GM18873 (cell line): ENCODE data around the gene KIAA1217.

ENCODE experiments used
- ATAC-seq: cut with Tn5 transposase; IDR thresholded peaks from one replicate; pipeline ENCODE4 v1.9.1; 2021; ENCODE audit warnings: mild to moderate bottlenecking, moderate library complexity, moderate number of reproducible peaks; ENCODE audit not compliant: unreplicated experiment, low FRiP score

KIAA1217 gene

DNA sequence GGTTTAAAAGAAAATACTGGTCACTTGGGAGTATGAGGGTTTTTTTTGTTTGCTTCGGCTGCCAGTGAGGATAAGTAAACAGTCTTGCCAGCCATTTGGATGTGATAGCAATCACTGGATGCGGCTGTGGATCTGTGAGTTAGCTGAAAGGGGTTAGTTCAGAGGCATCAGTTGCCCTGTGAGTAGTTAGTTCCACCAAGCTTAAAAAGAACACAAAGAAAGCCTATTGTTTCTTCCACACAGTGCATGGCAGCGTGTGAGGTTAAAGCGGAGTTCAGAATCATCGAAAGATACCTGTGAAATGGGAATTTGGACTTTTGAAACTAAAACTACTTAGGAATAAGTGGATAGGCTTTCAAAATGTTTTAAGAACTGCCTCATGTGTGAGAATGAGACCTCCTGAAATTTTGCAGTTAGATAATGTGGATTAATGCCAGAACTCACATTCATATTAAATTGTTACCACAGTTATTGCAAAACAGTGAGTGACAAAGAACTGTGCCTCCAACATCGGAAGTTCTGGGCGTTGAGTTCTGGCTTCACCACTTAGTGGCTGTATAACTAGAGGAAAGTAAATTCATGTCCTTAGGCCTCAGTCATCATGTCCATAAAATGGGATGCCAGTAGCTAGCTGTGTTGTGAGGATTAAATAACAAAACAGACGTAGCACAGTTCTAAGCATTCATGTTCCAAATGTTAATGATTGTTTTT is 31.3 kb downstream of the KIAA1217 start:
- no peak for ATAC-seq

DNA sequence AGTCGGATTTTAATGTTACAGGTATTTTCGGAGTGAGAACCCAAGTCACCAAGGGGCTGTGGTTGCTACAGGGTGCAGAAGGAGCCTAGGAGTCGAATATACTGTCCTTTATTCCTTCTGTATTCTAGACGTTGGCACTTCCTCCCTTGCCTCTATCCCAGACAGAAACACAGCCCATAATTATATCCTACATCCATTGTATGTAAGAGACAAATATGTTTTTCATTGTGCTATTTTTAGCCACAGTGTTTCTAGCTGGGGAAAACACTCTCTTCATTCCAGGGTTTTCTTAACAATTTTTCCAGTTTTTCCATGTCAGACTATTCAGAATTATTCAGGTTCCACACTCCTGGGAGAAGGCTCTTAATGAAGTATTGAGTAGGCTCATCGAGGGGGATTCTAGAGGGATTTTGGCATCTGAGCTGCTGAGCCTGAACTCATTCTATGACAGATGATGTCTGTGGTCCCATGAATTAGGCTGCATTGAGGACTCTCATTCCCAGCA is 32.6 kb downstream of the KIAA1217 start:
- ATAC-seq: no peak

DNA sequence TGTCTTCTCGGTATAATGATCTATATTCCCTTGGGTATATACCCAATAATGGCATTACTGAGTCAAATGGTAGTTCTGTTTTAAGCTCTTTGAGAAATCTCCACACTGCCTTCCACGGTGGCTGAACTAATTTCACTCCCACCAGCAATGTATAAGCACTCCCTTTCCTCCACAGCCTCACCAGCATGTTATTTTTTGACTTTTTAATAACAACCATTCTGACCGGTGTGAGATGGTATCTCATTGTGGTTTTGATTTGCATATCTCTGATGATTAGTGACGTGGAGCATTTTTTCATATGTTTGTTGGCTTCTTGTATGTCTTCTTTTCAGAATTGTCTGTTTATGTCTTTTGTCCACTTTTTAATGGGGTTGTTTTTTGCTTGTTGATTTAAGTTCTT is 33.6 kb downstream of the KIAA1217 start:
- ATAC-seq: no peak

- ATAC-seq: no peak
Observed at GRCh38 chr10:24246365-24246764, 37.4 kb downstream of the KIAA1217 start.

DNA sequence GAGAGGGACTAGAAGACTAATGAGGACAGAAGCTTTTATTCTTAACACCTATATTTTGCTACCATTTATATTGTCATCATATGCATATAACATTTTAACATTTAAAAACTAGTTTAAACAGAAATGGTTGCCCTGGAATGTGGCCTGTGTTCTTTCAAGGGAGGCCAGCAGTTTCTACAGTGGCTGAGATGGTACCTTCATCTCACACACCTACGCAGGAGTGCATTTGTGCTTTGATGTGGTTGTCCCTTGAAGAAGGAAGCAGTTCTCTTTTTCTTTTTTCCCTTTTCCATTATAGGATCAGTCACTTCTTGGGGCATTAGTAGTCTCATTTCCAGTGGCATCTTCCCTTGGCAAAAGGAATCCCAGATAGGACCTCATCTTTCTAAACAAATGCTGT is 38.9 kb downstream of the KIAA1217 start:
- no peak for ATAC-seq

- no peak for ATAC-seq
Observed at GRCh38 chr10:24249829-24250415, 41.0 kb downstream of the KIAA1217 start.

GRCh38 chr10:24251547-24251946 is 42.6 kb downstream of the KIAA1217 start:
- no peak for ATAC-seq

GRCh38 chr10:24254180-24254579 is 45.2 kb downstream of the KIAA1217 start:
- no peak for ATAC-seq

GRCh38 chr10:24255115-24255880 is 46.4 kb downstream of the KIAA1217 start:
- no peak for ATAC-seq

DNA sequence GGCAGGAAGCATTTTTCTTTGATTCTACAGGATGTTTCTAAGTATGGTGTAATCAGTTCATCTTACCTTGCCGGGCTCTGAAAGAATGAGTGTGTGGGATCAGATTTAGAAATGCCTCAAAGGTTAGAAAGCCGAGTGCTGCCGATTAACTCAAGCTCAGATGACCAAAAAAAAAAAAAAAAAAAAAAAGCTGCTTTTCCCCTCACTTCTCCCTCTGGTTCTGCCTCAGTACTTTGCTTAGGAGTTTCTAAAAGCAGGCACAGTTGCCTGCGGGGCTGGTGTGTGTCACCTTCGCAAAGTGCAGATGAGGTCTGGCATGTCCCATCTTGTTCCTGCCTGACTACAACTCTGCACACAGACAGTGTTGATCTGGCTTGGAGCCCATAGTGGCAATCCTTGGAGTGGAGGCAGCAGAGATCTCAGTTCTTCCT is 47.0 kb downstream of the KIAA1217 start:
- ATAC-seq: no peak

- no peak for ATAC-seq
Observed at GRCh38 chr10:24256619-24257107, 47.7 kb downstream of the KIAA1217 start.

- ATAC-seq: no peak
Observed at GRCh38 chr10:24257588-24257987, 48.6 kb downstream of the KIAA1217 start.

- ATAC-seq: no peak
Observed at GRCh38 chr10:24259365-24260130, 50.6 kb downstream of the KIAA1217 start.

DNA sequence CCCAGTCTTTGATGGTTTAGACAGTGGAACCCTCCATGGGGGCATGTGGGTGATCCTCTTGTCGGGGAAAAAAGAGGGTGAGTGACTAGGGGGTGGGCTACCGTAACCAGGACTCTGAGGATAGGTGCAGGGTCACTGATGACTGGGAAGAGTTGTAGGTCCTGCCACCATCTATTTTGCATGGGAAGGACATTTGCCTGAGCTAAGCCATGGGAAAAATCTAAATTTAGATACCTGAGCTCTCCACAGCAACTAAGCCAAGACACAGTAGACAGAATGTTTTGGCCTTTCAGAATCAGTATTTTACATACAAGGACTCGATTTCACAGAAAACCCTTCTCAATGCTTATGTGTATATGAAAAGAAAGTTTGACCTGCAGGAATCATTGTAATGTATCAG is 52.7 kb downstream of the KIAA1217 start:
- no peak for ATAC-seq

DNA sequence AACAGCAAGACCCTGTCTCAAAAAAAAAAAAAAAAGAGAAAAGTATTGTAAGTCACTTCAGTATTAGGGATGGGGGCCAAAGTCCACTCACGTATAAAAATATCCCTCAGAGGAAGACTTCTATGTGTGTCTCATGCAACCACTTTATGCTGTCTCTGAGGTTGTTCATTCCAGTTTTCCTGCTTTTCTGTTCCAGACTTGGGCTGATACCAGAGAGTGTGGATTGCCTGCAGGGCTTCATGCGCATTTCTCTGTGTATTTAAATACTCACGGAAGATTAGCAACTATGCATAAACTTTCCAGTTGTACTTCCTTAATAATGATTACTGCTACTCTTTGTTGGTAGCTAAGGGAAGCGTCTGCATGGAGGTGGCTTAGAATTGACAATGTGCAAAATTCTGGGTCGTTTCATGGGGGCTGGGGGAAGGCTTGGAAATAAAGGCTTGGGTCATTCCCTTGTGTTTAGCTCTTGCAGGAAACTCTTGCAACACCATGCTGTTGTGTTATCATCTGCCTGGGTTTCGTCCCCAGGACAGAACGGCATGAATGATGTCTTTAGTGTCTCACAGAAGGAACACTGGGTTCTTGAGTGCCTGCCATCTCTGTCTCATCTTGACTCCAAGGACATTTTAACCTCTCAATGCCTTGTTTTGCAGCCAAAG is 54.1 kb downstream of the KIAA1217 start:
- ATAC-seq: no peak

DNA sequence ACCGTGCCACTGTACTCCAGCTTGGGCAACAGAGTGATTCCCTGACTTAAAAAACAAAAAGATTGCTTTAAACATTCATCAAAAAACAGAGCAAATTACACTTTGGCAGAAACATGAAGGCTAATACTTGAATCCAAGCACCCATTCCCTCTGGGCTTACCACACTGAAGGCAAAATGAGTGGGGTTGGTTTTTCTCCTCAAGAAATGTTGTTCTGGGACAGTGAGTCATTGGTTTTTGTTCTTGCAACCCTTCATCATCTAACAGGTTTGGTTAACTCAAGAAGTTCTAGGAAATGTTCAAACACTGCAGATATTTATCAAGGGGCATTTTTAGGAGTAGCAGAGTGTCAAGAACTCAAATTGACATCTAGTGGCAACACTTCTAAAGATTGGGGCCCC is 60.5 kb downstream of the KIAA1217 start:
- no peak for ATAC-seq

DNA sequence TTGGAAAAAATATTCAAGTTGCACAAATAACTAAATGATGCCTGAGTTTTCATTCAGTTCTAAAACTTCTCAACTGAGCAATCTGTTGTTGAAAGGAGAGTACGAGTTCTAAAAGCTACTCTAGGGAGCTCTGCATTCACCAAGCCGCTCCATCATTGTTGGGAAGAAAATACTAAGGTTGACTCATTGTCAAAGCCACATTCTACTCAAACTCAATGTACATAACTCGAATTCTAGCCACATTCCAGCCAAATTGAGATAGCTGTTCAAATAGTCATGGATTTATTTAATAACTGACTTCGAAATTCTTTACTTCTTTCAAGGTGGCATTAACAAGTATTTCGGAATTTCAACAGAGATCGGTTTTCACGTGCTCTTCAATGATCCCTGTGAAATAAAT is 63.4 kb downstream of the KIAA1217 start:
- no peak for ATAC-seq

GRCh38 chr10:24277277-24277676 is 68.3 kb downstream of the KIAA1217 start:
- ATAC-seq: no peak

DNA sequence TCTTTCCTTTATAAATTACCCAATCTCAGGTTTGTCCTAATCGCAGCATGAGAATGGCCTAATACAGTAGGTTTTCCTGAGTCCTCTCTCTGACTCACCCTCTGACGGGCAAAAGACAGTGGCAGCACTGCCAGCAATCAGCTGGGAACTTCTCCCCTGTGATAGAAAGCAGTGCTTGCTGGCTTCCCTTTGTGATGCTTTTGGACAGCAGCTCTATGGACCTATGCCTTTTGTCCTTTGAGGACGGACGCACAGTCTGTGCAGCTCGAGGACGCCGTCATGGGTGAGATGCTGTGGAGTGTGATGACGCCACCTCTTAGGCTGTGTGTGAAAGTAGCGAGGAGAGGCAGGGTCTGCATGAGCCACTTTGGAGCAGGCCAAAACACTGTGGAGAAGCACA is 68.8 kb downstream of the KIAA1217 start:
- ATAC-seq: no peak
